GM12878 (cell line): ENCODE results near the gene NT5C2. TPM values are rescaled to one million over a fixed set of nuclear protein-coding genes. Genes with fewer than 3 reads are reported as not detected.
A peak's percentile ranks its signal among the peaks of the same experiment; 100 is the strongest.

Experiments
- CEBPZ ChIP-seq: fragments of 150-350 bp; IDR thresholded peaks from 2 replicates; pipeline ENCODE4 v1.6.1; 2016; ENCODE audit warnings: low read depth, low read length
- DPF2 ChIP-seq: fragments of 450-650 bp; IDR thresholded peaks from 2 replicates; pipeline ENCODE4 v1.6.1; 2017; ENCODE audit warnings: mild to moderate bottlenecking
- E2F4 ChIP-seq: IDR thresholded peaks from 2 replicates; pipeline ENCODE4 v1.6.1; 2012; ENCODE audit warnings: low read depth, low read length, improper control_type of control experiment
- ELK1 ChIP-seq: IDR thresholded peaks from 2 replicates; pipeline ENCODE4 v1.6.1; 2012; ENCODE audit warnings: low read depth, low read length, improper control_type of control experiment
- GATAD2B ChIP-seq: fragments of 450-650 bp; conservative IDR thresholded peaks from 2 replicates; pipeline ENCODE4 v1.6.1; 2017; ENCODE audit warnings: low read depth, mild to moderate bottlenecking, moderate library complexity
- JUND ChIP-seq: IDR thresholded peaks from 2 replicates; pipeline ENCODE4 v1.6.1; 2012; ENCODE audit warnings: low read depth, mild to moderate bottlenecking, low read length, improper control_type of control experiment, moderate library complexity
- KLF5 ChIP-seq: fragments of 450-650 bp; IDR thresholded peaks from 2 replicates; pipeline ENCODE4 v1.6.1; 2014; ENCODE audit warnings: mild to moderate bottlenecking; ENCODE audit not compliant: partially characterized antibody
- LARP7 ChIP-seq: fragments of 450-650 bp; IDR thresholded peaks from 2 replicates; pipeline ENCODE4 v1.6.1; 2017; ENCODE audit warnings: mild to moderate bottlenecking
- NFXL1 ChIP-seq: fragments of 450-650 bp; IDR thresholded peaks from 2 replicates; pipeline ENCODE4 v1.6.1; 2017; ENCODE audit warnings: antibody characterized with exemption, mild to moderate bottlenecking, borderline replicate concordance
- PML ChIP-seq: IDR thresholded peaks from 2 replicates; pipeline ENCODE4 v1.6.1; 2012; ENCODE audit warnings: low read length, inconsistent platforms
- RBBP5 ChIP-seq: fragments of 200-600 bp; sonication (generic); conservative IDR thresholded peaks from 2 replicates; pipeline ENCODE4 v1.6.1; 2016
- SKIL ChIP-seq: fragments of 450-650 bp; IDR thresholded peaks from 2 replicates; pipeline ENCODE4 v1.6.1; 2017; ENCODE audit warnings: mild to moderate bottlenecking, low read depth, inconsistent platforms; ENCODE audit not compliant: poor library complexity, severe bottlenecking
- SPI1 ChIP-seq: IDR thresholded peaks from 2 replicates; pipeline ENCODE4 v1.6.1; 2011; ENCODE audit warnings: low read depth, mild to moderate bottlenecking, low read length, moderate library complexity, borderline replicate concordance; ENCODE audit not compliant: insufficient read depth
- STAT1 ChIP-seq: fragments of 450-650 bp; conservative IDR thresholded peaks from 2 replicates; pipeline ENCODE4 v1.6.1; 2014; ENCODE audit warnings: antibody characterized with exemption, mild to moderate bottlenecking
- YY1 ChIP-seq: IDR thresholded peaks from 2 replicates; pipeline ENCODE4 v1.6.1; 2011; ENCODE audit warnings: low read depth, mild to moderate bottlenecking, low read length
- ZNF384 ChIP-seq: IDR thresholded peaks from 2 replicates; pipeline ENCODE4 v1.6.1; 2012; ENCODE audit warnings: low read depth, mild to moderate bottlenecking, low read length, improper control_type of control experiment, borderline replicate concordance
- polyA plus RNA-seq, 11 experiments: library from polyadenylated mRNA; depleted of rRNA in 4 of 11; unstranded in 6 of 11; stranded (reverse) in 5 of 11; fragments of >200 nt; fragmentation: Nextera tagmentation in 4 of 11; fragmentation: Illumina TruSeq in 1 of 11; extraction: Ambion mirVana in 4 of 11; extraction: Trizol in 1 of 11; gene quantifications; 1 replicate in 1 of 11; 2 replicates in 10 of 11; pipeline versions ENCODE4 v1.2.1 to v1.2.3, GENCODE V29; 2011 to 2016; ENCODE audit warnings: inconsistent platforms in 2 of 11, missing spikeins in 2 of 11, low read depth in 1 of 11
- total RNA-seq, 4 experiments: library from RNA; depleted of rRNA in 3 of 4; stranded (reverse); fragments of >200 nt in 3 of 4; fragmentation: Illumina TruSeq in 1 of 4; extraction: Trizol in 1 of 4; gene quantifications; 2 replicates each; pipeline versions ENCODE4 v1.2.1 to v1.2.3, GENCODE V29; 2013 to 2021
- TF ChIP-seq, protein P1 (sequence below): fragments of 450-650 bp; IDR thresholded peaks from 2 replicates; pipeline ENCODE4 v1.6.1; 2018; ENCODE audit warnings: borderline replicate concordance, mild to moderate bottlenecking; ENCODE audit not compliant: partially characterized antibody
- TF ChIP-seq, protein P2 (sequence below): IDR thresholded peaks from 2 replicates; pipeline ENCODE4 v1.6.1; 2011; ENCODE audit warnings: borderline replicate concordance, low read depth, mild to moderate bottlenecking, moderate library complexity, low read length; ENCODE audit not compliant: insufficient read depth, poor library complexity, severe bottlenecking

NT5C2 gene
- total and polyA plus RNA-seq, 10 of the 15 experiments (the other 5 are each of a cell fraction or from before 2014, with no cell fraction given), result 15.8 to 70.1 (median 56.0) TPM

DNA sequence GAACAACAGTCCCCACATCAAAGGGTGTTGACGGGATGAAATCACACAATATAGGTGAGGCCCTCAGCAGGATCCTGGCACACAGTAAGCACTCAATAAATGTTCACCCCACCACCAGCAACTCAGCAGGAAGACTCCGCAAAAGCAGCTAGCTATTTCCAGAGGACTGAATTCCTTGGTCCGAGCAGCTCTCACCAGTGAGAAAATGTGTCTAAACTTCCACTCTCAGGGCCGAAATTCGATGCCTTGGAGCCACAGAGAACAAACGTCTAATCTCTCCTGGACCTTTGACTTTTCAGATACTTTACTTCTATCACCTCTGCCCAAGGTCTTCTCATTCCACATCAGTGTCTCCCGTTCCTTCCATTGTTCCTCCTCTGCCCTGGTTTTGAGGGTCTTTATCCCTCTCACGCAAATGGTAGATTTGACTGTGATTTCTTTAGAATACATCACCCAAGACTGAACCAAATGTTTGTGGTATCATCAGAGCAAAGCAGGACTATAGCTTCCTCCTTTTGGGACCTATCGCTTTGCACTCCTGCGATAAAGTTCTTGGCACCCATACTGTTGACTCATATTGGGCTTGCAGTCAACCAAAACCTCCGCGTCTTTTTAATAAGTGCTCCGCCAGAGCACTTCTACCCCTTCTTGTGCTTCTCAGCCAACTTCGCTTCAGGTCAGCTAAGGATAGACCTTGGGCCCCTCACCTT lies 903 bp upstream of the NT5C2 start (continued):
- TF ChIP-seq PML, result no peak
- TF ChIP-seq STAT1, result no peak
- no peak for TF ChIP-seq NFXL1
- no peak for TF ChIP-seq ZNF384
- no peak for TF ChIP-seq ELK1
- no peak for TF ChIP-seq E2F4
- TF ChIP-seq CEBPZ, result no peak
- TF ChIP-seq, protein P1, sequence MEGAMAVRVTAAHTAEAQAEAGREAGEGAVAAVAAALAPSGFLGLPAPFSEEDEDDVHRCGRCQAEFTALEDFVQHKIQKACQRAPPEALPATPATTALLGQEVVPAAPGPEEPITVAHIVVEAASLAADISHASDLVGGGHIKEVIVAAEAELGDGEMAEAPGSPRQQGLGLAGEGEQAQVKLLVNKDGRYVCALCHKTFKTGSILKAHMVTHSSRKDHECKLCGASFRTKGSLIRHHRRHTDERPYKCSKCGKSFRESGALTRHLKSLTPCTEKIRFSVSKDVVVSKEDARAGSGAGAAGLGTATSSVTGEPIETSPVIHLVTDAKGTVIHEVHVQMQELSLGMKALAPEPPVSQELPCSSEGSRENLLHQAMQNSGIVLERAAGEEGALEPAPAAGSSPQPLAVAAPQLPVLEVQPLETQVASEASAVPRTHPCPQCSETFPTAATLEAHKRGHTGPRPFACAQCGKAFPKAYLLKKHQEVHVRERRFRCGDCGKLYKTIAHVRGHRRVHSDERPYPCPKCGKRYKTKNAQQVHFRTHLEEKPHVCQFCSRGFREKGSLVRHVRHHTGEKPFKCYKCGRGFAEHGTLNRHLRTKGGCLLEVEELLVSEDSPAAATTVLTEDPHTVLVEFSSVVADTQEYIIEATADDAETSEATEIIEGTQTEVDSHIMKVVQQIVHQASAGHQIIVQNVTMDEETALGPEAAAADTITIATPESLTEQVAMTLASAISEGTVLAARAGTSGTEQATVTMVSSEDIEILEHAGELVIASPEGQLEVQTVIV, result no peak
- no peak for TF ChIP-seq DPF2
- TF ChIP-seq JUND, result no peak
- no peak for TF ChIP-seq SPI1
- TF ChIP-seq LARP7, result no peak
- TF ChIP-seq KLF5, result no peak
- TF ChIP-seq, protein P2, sequence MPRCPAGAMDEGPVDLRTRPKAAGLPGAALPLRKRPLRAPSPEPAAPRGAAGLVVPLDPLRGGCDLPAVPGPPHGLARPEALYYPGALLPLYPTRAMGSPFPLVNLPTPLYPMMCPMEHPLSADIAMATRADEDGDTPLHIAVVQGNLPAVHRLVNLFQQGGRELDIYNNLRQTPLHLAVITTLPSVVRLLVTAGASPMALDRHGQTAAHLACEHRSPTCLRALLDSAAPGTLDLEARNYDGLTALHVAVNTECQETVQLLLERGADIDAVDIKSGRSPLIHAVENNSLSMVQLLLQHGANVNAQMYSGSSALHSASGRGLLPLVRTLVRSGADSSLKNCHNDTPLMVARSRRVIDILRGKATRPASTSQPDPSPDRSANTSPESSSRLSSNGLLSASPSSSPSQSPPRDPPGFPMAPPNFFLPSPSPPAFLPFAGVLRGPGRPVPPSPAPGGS, result no peak
- TF ChIP-seq YY1, result peak; percentile 45; the same call in 1 of the 2 replicates
- no peak for TF ChIP-seq SKIL
- no peak for TF ChIP-seq GATAD2B
- no peak for TF ChIP-seq RBBP5
